Peyer's patch (tissue), 4 donors: ENCODE measurements around the gene CDHR2.

Source experiments
- POLR2A ChIP-seq, 2 donors: fragments of 450-650 bp; IDR thresholded peaks; one replicate each; pipeline ENCODE4 v1.5.1; 2017; ENCODE audit warnings: antibody characterized with exemption in 2 of 2, mild to moderate bottlenecking in 2 of 2, moderate library complexity in 2 of 2
- TF ChIP-seq, protein P1 (sequence below), 6 experiments: fragments of 450-650 bp in 4 of 6; fragments of 200-600 bp in 2 of 6; sonication (generic) in 1 of 6; IDR thresholded peaks; one replicate each; pipeline ENCODE4 v1.5.1; 2017 to 2019; ENCODE audit warnings: antibody characterized with exemption in 6 of 6, mild to moderate bottlenecking in 3 of 6, moderate library complexity in 1 of 6

DNA sequence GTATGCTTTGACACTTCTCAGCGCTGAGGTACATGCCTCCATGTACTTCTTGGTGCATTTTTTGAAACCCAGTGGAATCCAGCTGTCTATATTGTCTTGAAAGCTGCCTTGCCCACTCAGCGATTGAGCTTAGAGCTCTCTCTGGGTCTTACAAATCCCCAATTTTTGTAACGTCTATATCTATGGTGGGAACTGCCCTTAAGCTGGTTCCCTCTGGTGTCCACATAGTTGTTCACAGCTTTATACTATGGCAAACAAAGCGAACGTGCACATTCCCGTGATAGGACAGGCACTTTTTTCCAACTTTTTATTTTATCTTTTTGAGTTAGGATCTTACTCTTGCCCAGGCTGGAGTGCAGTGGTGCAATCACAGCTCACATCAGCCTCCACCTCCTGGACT is 20.9 kb downstream of the CDHR2 start:
- no peak for TF ChIP-seq POLR2A (IDR thresholded peaks at IDR 0.05)
- TF ChIP-seq, protein P1, sequence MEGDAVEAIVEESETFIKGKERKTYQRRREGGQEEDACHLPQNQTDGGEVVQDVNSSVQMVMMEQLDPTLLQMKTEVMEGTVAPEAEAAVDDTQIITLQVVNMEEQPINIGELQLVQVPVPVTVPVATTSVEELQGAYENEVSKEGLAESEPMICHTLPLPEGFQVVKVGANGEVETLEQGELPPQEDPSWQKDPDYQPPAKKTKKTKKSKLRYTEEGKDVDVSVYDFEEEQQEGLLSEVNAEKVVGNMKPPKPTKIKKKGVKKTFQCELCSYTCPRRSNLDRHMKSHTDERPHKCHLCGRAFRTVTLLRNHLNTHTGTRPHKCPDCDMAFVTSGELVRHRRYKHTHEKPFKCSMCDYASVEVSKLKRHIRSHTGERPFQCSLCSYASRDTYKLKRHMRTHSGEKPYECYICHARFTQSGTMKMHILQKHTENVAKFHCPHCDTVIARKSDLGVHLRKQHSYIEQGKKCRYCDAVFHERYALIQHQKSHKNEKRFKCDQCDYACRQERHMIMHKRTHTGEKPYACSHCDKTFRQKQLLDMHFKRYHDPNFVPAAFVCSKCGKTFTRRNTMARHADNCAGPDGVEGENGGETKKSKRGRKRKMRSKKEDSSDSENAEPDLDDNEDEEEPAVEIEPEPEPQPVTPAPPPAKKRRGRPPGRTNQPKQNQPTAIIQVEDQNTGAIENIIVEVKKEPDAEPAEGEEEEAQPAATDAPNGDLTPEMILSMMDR (IDR thresholded peaks at IDR 0.05) = no peak
